Esophagus muscularis mucosa (tissue), 4 donors: ENCODE data around the gene HEMGN. TPM values are rescaled to one million over a fixed set of nuclear protein-coding genes. Genes with fewer than 3 reads are reported as not detected.
A peak's percentile ranks its signal among the peaks of the same experiment; 100 is the strongest.

ENCODE experiments used
- DNase-seq: peaks from one replicate; pipeline ENCODE4 v3.0.0-alpha.2; 2017; ENCODE audit errors: extremely low spot score
- H3K27ac ChIP-seq, 4 donors: fragments of 200-600 bp; sonication (generic); replicated peaks in 1 of 4; 1 replicate in 3 of 4; 2 replicates in 1 of 4; pipeline ENCODE4 v1.5.1; 2016 to 2019; ENCODE audit warnings: mild to moderate bottlenecking in 1 of 4
- H3K27me3 ChIP-seq, 4 donors: fragments of 200-600 bp; sonication (generic); one replicate each; pipeline versions ENCODE4 v1.5.1 to v1.6.0; 2016 to 2019
- H3K36me3 ChIP-seq, 4 donors: fragments of 200-600 bp; sonication (generic); one replicate each; pipeline ENCODE4 v1.5.1; 2016 to 2019
- H3K4me1 ChIP-seq, 4 donors: fragments of 200-600 bp; sonication (generic); one replicate each; pipeline ENCODE4 v1.5.1; 2016 to 2019
- H3K4me3 ChIP-seq, 4 donors: fragments of 200-600 bp; sonication (generic); 1 replicate in 2 of 4; 2 replicates in 2 of 4; pipeline ENCODE4 v1.5.1; 2016 to 2019; ENCODE audit warnings: mild to moderate bottlenecking in 4 of 4, moderate library complexity in 1 of 4
- H3K9me3 ChIP-seq, 4 donors: fragments of 200-600 bp; sonication (generic); 1 replicate in 3 of 4; 2 replicates in 1 of 4; pipeline ENCODE4 v1.5.1; 2016 to 2019
- CTCF ChIP-seq, 3 experiments: fragments of 200-600 bp in 2 of 3; fragments of 450-650 bp in 1 of 3; sonication (generic) in 2 of 3; IDR thresholded peaks; one replicate each; pipeline ENCODE4 v1.5.1; 2017 to 2019; ENCODE audit warnings: antibody characterized with exemption in 3 of 3, mild to moderate bottlenecking in 2 of 3, moderate library complexity in 1 of 3
- EP300 ChIP-seq: sonication (generic); formaldehyde crosslinking; IDR thresholded peaks from one replicate; pipeline ENCODE4 v1.6.1; 2017; ENCODE audit warnings: antibody characterized with exemption
- POLR2A ChIP-seq: fragments of 450-650 bp; IDR thresholded peaks from one replicate; pipeline ENCODE4 v1.6.1; 2017; ENCODE audit warnings: antibody characterized with exemption, moderate library complexity, mild to moderate bottlenecking, low read depth
- POLR2AphosphoS5 ChIP-seq, 2 donors: sonication (generic); formaldehyde crosslinking; IDR thresholded peaks; one replicate each; pipeline ENCODE4 v1.6.1; 2017; ENCODE audit warnings: antibody characterized with exemption in 2 of 2
- WGBS: methylation state at CpG from one replicate; pipeline ENCODE4 v1.1.5; 2018; 5-methylcytosine and 5-hydroxymethylcytosine counted together
- intact Hi-C: fragments of 100-400 bp; cut with DNase I; formaldehyde crosslinking; loops from one replicate; pipeline ENCODE4 v1.15.1; 2023
- total RNA-seq, 4 donors: library from RNA; depleted of rRNA; stranded (reverse); fragments of >200 nt; gene quantifications; one replicate each; pipeline versions ENCODE4 v1.1.0 to v1.2.1, GENCODE V29; 2016

HEMGN gene
- total RNA-seq, 4 donors from 2014 or later: 1.2 TPM; not detected in 3

- H3K27ac ChIP-seq: no peak overlapping the region
- H3K4me1 ChIP-seq: peaks cover 7 to 36% (median 20%) of the 10 kb centered on the region in 4 donors
- intact Hi-C loops: no loop called here
- WGBS: 82% methylated on average over 2 of the region's 2 CpGs
- no peaks in the 10 kb centered on the region for H3K27me3 ChIP-seq
- H3K9me3 ChIP-seq: no peaks in the 10 kb centered on the region
- TF ChIP-seq EP300: no peak
- TF ChIP-seq POLR2AphosphoS5 (IDR thresholded peaks at IDR 0.05): no peak
- TF ChIP-seq CTCF (IDR thresholded peaks at IDR 0.05): no peak
- DNase-seq: no peak
- no peak overlapping the region for H3K4me3 ChIP-seq
- peaks cover 9 to 60% (median 46%) of the 10 kb centered on the region in 4 donors for H3K36me3 ChIP-seq
Observed at GRCh38 chr9:97905228-97905627, 32.7 kb downstream of the HEMGN start.

- Histone ChIP-seq H3K9me3 (no peaks in the 10 kb centered on the region), H3K27me3 (no peaks in the 10 kb centered on the region), H3K4me3 (no peak overlapping the region), H3K4me1 (peaks cover 7 to 33% (median 20%) of the 10 kb centered on the region in 4 donors), H3K27ac (no peak overlapping the region), H3K36me3 (peaks cover 4 to 59% (median 43%) of the 10 kb centered on the region in 4 donors)
- intact Hi-C loops: no loop called here
- DNase-seq: peak; percentile 19
- WGBS: 88% methylated on average over 9 of the region's 9 CpGs
- TF ChIP-seq CTCF (IDR thresholded peaks at IDR 0.05) (no peak), POLR2A (no peak), POLR2AphosphoS5 (IDR thresholded peaks at IDR 0.05) (no peak), EP300 (no peak)
Observed at GRCh38 chr9:97904725-97905124, 33.2 kb downstream of the HEMGN start.

GRCh38 chr9:97903177-97903576, 34.8 kb downstream of the HEMGN start:
- Histone ChIP-seq H3K4me1 (peaks cover 7 to 22% (median 20%) of the 10 kb centered on the region in 4 donors), H3K4me3 (no peak overlapping the region), H3K9me3 (no peaks in the 10 kb centered on the region), H3K27ac (no peak overlapping the region), H3K36me3 (peaks cover 4 to 51% (median 28%) of the 10 kb centered on the region in 4 donors), H3K27me3 (no peaks in the 10 kb centered on the region)
- WGBS: 91% methylated on average over 1 of the region's 1 CpG
- intact Hi-C loops: no loop called here
- TF ChIP-seq POLR2AphosphoS5 (IDR thresholded peaks at IDR 0.05): no peak
- TF ChIP-seq POLR2A: no peak
- no peak for TF ChIP-seq EP300
- TF ChIP-seq CTCF (IDR thresholded peaks at IDR 0.05): no peak
- DNase-seq: no peak

- intact Hi-C loops: loop anchor here (1.0 kb wide), 1 partner anchor 191 kb away; no protein-coding TSS in a partner anchor
- H3K27me3 ChIP-seq: no peaks in the 10 kb centered on the region
- DNase-seq: peak; percentile 26
- H3K36me3 ChIP-seq: peaks cover 4 to 54% (median 26%) of the 10 kb centered on the region in 4 donors
- H3K4me1 ChIP-seq: peaks cover 0 to 7% (median 5%) of the 10 kb centered on the region in 4 donors
- TF ChIP-seq CTCF (IDR thresholded peaks at IDR 0.05) (peak; percentile 61 to 80 (median 64)), POLR2AphosphoS5 (IDR thresholded peaks at IDR 0.05) (no peak)
- H3K4me3 ChIP-seq: no peak overlapping the region
- H3K27ac ChIP-seq: no peak overlapping the region
- no peaks in the 10 kb centered on the region for H3K9me3 ChIP-seq
- 48% methylated on average over 5 of the region's 5 CpGs for WGBS
Observed at GRCh38 chr9:97900738-97901565, 37.0 kb downstream of the HEMGN start.
